ENCODE results near the gene NKX3-2.

The NKX3-2 gene

GRCh38 chr4:13511101-13511500 lies 33.2 kb downstream of the NKX3-2 start (continued):
- TF ChIP-seq ZNF146 (tag by site-specific recombination; IDR thresholded peaks at IDR 0.05), result no peak

GRCh38 chr4:13509442-13509841 lies 34.9 kb downstream of the NKX3-2 start:
- H3K36me3 ChIP-seq (ENCODE audit: control insufficient read depth in 2 of 2, insufficient read depth in 1 of 2, low read length in 2 of 2), result no peaks in the 10 kb centered on the region
- H3K9me3 ChIP-seq (ENCODE audit: control insufficient read depth, insufficient read depth, low read depth, low read length), result no peaks in the 10 kb centered on the region
- H3K4me1 ChIP-seq (ENCODE audit: control insufficient read depth, insufficient read depth, low read length), result no peaks in the 10 kb centered on the region
- H3K27ac ChIP-seq (ENCODE audit: extremely low read depth, low read depth, low read length), result no peak overlapping the region
- TF ChIP-seq RBAK (tag by site-specific recombination; IDR thresholded peaks at IDR 0.05), result no peak
- no peak for TF ChIP-seq ZNF488 (tag by site-specific recombination; IDR thresholded peaks at IDR 0.05)
- TF ChIP-seq ZNF624 (tag by site-specific recombination; IDR thresholded peaks at IDR 0.05), result no peak
- no peak for TF ChIP-seq BCL6B (tag by site-specific recombination; IDR thresholded peaks at IDR 0.05)
- no peak for TF ChIP-seq ZNF501 (tag by site-specific recombination; IDR thresholded peaks at IDR 0.05)
- TF ChIP-seq GLIS1 (tag by site-specific recombination; IDR thresholded peaks at IDR 0.05), result no peak
- no peak for TF ChIP-seq ZNF518A (tag by site-specific recombination; conservative IDR thresholded peaks at IDR 0.05; ENCODE audit: low read depth)
- TF ChIP-seq ZNF274 (IDR thresholded peaks at IDR 0.05; ENCODE audit: low read length), result no peak
- TF ChIP-seq ZNF274 (tag by site-specific recombination; IDR thresholded peaks at IDR 0.05; ENCODE audit: borderline replicate concordance), result no peak
- TF ChIP-seq REPIN1 (tag by site-specific recombination; IDR thresholded peaks at IDR 0.05; ENCODE audit: low read depth), result no peak
- TF ChIP-seq PATZ1 (tag by site-specific recombination; IDR thresholded peaks at IDR 0.05), result no peak
- TF ChIP-seq ZNF830 (tag by site-specific recombination; IDR thresholded peaks at IDR 0.05; ENCODE audit: low read depth), result no peak
- TF ChIP-seq ZNF571 (tag by site-specific recombination; IDR thresholded peaks at IDR 0.05), result no peak
- no peak for TF ChIP-seq ZNF214 (tag by site-specific recombination; IDR thresholded peaks at IDR 0.05; ENCODE audit: borderline replicate concordance)
- no peak for TF ChIP-seq ATF2 (tag by site-specific recombination; IDR thresholded peaks at IDR 0.05; ENCODE audit: low read depth)
- no peak for TF ChIP-seq SCRT2 (tag by site-specific recombination; IDR thresholded peaks at IDR 0.05)
- TF ChIP-seq IKZF3 (tag by site-specific recombination; IDR thresholded peaks at IDR 0.05), result no peak
- CTCF ChIA-PET, result no interaction called here
- H3K4me3 ChIP-seq (ENCODE audit: low read depth, low read length), result no peak overlapping the region
- POLR2A ChIA-PET, result no interaction called here
